Stimulated activated CD8-positive, alpha-beta memory T cell treated with anti-CD3 and anti-CD28 coated beads, Interleukin-7, amount 100 ng/mL, for 1 hour (primary cell): ENCODE measurements around the gene POLD4.

ENCODE experiments used
- DNase-seq, 2 donors: peaks; one replicate each; pipeline ENCODE4 v3.0.0-alpha.2; 2020; ENCODE audit warnings: low read depth in 2 of 2

Gene POLD4

GRCh38 chr11:67371189-67371910 lies 18.0 kb upstream of the POLD4 start:
- no peak for DNase-seq

- no peak for DNase-seq
Observed at GRCh38 chr11:67370351-67371076, 17.2 kb upstream of the POLD4 start.

GRCh38 chr11:67369801-67370284 lies 16.5 kb upstream of the POLD4 start:
- no peak for DNase-seq

- DNase-seq = no peak
Observed at GRCh38 chr11:67369275-67369674, 15.9 kb upstream of the POLD4 start.

GRCh38 chr11:67368621-67369020 lies 15.3 kb upstream of the POLD4 start:
- DNase-seq = no peak

- no peak for DNase-seq
Observed at GRCh38 chr11:67367761-67368227, 14.4 kb upstream of the POLD4 start.

GRCh38 chr11:67366961-67367760 lies 13.8 kb upstream of the POLD4 start:
- DNase-seq = no peak

GRCh38 chr11:67366546-67366945 lies 13.2 kb upstream of the POLD4 start:
- DNase-seq = no peak

- no peak for DNase-seq
Observed at GRCh38 chr11:67365736-67366444, 12.5 kb upstream of the POLD4 start.

- DNase-seq = no peak
Observed at GRCh38 chr11:67364783-67365722, 11.7 kb upstream of the POLD4 start.

- no peak for DNase-seq
Observed at GRCh38 chr11:67364169-67364568, 10.8 kb upstream of the POLD4 start.

- no peak for DNase-seq
Observed at GRCh38 chr11:67357831-67358670, 4.7 kb upstream of the POLD4 start.

GRCh38 chr11:67356864-67357561 lies 3.7 kb upstream of the POLD4 start:
- peak; percentile 29 to 44 for DNase-seq

- no peak for DNase-seq
Observed at GRCh38 chr11:67356387-67356863, 3.1 kb upstream of the POLD4 start.

- no peak for DNase-seq
Observed at GRCh38 chr11:67355794-67356386, 2.5 kb upstream of the POLD4 start.

GRCh38 chr11:67355023-67355793 lies 1.9 kb upstream of the POLD4 start:
- no peak for DNase-seq
